HG03175 (cell line): Measurements from ENCODE around the gene GNRH2.
"Not testable (repeated sequence)": the region's sequence is repeated elsewhere in the genome, so short reads cannot be mapped to it uniquely, and the experiment has no call there.

Source experiments
- ATAC-seq: cut with Tn5 transposase; IDR thresholded peaks from one replicate; pipeline ENCODE4 v1.9.1; 2021; ENCODE audit warnings: mild to moderate bottlenecking, moderate library complexity; ENCODE audit not compliant: unreplicated experiment

The GNRH2 gene

DNA sequence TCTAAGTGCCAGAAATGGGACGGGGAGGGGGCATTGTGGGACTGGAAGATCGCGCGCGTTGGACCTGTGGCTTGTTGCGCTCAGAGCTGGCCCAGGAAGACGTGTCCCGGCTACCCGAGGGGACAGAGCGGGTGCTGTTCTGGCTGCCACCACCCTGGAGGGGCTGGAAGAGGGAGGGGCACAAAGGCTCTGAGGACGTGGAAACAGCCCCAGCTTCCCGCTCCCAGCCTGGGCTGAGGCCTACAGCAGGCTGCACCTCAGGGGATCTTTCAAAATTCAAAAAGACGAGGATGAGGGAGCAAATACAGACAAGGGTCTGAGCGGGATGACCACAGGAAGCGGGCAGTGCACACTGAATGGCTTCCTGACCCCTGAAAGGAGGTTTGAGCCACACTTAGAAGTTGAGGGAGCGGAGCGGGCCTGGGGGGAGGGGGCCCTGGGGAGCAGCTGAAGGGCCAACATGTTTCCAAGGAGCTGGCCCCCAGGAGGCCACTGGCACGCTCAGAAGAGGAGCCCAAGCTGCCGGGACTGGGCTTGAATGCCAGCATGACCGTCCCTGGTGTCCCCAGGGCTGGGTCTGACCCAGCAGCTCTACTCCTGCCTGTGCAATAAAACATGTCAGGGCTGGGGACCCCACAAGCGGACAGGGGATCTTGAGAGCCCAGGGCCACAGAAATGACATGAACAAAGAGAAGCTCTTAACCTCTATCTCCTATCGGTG lies 29.3 kb downstream of the GNRH2 start:
- ATAC-seq: no peak

DNA sequence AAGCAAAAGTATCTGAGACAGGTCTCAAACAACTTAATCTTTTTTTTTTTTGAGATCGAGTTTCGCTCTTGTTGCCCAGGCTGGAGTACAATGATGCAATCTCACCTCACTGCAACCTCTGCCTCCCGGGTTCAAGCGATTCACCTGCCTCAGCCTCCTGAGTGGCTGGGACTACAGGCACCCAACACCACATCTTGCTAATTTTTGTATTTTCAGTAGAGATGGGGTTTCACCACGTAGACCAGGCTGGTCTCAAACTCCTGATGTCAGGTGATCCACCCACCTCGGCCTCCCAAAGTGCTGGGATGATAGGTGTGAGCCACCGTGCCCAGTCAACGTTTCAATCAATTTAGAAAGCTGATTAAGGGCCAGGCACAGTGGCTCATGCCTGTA lies 29.8 kb downstream of the GNRH2 start:
- not testable (repeated sequence) for ATAC-seq

DNA sequence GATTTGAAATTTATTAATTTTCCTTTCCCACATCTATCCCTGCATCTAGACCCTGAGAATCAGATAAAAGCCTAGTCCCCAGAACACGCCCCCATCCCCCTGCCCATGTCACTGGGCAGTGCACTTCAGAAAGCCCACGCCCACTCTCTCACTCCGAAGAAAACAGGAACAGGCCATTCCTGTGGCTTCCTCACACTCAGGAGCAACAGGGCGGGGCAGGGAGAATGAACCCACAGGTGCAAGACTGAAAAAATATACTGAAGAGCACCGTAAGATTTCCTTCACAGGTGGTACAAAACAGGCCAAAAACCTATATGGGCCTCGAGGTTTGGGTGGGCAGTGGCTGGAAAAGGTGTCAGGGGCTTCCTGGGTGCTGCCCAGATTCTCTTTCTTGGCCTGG lies 31.4 kb downstream of the GNRH2 start:
- ATAC-seq: no peak

DNA sequence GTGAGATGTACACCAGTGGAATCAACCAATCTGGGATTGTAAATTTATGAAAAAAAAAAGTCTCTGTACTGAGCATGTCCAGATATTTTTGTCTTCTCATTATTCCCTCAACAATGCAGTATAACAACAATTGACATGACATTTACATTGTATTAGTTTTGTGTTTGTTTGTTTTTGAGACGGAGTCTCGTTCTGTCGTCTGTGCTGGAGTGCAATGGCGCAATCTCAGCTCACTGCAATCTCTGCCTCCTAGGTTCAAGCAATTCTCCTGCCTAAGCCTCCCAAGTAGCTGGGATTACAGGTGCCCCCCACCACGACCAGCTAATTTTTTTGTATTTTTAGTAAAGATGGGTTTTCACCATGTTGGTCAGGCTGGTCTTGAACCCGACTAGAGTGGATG lies 31.9 kb downstream of the GNRH2 start:
- not testable (repeated sequence) for ATAC-seq

DNA sequence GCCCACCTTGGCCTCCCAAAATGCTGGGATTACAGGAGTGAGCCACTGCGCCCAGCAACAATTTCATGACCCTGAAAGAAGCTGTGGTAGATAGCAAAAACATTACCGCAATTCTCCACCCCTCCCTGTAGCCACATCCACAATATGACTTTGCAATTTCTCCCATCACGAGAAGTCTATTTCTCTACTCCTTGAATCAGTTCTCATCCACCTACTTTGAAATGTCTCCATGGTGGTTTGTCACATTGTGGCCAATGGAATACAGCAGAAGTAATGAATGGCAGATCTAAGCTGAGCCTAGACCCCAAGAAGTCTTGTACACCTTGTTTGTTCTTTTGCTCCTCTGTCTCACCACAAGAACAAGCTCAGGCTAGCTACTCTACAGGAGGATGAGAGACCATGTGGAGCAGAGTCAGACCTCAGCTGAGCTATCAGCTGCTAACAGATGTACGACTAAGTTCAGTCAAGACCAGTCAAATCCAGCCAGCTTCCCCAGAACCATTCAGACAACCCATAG lies 34.3 kb downstream of the GNRH2 start:
- ATAC-seq: no peak

DNA sequence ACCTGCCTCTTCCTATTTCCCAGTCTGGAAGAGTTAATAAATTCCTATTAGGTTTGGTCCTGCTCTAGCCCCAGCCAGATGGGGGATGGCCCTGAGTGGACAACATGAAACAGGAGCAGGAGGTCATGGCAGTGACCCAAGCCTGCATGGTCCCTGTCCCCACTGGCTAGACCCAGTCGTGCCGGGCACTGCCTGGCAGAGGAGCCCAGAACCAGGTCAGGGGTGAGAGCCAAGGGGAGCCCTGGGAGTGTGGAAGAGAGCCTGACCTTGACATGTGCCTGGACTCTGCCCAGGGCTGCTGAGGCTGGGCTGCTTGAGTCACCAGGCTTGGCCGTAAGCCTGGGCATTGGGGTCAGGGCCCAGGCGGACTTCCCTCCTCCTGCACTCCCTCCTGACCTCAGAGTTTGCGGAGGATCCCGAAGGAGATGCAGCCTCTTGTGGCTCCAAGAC lies 37.5 kb downstream of the GNRH2 start:
- no peak for ATAC-seq

DNA sequence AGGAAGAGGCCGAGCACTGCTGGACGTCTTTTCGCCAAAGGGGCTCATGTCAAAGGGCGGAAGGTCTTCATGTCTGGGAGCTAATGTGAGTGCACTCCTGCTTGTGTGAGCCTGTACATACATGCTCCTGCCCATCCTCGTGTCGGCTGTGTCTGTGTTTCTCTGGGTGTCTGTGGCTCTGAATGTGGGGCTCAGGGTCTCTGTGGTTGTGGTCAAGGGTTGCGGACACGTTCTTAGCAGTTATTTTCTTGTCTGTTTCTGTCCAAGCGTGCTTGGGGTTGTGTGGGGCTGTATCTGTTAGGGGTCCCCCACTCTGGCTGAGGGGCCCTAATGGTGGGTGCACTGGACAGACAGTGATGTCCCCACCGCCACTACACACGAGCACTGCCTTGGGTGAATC lies 38.2 kb downstream of the GNRH2 start:
- ATAC-seq: no peak

DNA sequence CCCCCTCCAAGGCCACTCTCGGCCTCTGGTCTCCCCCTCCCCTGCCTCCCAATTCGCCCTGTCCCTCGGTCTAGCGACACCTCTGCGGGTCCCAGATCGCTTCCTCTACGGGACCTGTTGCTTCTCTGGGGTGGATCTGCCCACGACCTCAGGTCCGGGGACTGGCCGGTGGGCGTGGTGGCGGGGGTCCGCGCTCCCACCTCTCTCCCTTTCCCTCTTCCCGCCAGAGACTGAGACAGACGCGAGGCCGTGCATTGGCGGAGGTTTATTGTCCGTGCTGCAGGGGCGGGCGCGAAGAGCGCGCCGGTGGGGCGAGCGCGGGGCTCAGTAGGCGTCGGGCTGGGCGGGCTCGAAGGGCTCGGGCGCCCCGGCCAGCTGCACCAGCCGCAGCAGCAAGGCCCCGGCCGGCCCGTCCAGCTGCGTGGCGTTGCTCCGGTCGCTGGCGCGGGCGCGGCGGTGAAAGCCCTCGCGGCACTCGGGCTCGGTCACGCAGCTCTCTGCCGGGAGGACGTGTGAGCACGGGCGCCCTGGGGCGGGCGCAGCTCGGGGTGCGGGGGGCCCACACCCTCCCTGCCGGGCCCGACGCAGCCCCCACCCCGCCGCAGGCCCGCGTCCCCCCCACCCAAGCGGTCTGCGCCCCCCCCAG lies 39.0 kb downstream of the GNRH2 start:
- no peak for ATAC-seq

DNA sequence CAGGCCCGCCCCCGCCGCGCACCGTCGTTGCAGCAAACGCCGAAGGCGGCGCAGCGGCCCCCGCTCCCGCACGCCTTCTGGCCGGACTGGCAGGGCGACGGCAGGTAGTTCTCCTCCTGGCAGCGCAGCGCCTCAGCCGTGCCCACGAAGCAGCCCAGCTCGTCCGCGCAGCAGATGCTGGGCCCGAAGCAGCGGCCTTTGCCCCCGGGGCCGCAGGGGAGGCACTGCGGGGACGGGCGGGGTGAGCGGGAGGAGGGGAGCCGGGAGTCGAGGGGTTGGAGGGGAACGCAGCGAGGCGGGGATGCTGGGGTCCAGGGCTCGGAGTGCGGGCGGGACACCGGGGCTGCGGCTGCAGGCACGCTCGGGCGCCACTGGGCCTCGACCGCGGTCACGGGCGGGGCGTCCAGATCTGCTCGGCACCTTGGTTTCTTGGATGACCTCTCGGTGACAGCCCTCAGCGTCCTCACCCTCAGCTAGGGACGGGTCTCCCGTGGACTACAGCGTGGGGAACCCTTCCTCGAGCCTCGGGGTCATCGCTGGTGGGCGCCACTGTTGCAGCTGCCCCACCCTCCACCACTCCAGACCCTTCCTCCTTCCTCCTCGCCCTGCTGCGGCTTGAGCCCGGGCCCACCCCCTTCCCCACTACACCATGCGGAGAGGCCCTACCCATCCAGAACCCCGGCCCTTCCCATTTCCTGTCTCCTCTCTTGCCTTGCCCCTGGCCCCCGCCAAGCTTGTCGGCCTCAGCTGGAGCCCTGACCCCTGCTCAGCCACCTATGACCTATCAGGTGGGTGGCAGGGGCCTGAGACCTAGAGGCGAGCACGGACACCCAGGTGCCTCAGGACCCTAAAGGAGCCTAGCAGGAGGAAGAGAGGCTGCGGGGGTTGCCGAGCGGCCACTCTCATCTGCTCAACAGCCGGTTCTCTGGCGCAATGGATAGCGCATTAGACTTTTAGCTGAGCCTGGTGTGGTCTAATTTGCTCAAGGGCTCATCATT lies 39.8 kb downstream of the GNRH2 start:
- no peak for ATAC-seq

DNA sequence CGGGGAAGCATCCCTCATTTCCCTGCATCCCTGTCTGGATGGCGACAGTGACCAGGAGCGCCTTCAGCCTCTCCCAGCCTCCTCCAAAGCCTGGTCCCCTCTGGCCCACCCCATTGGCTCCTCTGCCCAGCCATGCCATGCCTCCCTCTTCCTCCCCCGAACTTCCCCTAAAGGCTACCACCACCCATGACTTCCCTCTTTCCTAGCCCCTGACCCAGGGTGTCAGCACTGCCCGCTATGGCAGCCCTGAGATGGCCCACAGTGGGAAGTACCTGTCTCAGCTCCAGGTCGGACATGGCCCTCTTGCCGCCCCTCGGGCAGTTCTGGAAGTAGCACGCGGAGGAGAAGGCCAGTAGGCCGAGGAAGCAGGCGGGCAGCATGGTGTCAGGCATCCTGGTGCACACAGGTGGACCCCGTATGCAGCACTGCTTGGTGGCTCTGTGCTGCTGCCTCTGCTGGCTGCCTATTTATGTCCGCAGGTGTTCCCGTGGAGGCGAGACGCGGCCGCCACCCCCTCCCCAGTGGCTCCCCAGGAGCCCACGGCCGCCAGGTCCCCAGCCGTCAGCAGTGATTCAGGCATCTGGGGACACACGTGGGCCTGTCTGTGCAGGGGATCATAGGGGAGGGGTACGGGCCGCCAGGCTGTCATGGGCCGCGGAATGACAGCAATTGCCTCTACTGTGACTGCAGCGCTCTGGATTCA lies 41.0 kb downstream of the GNRH2 start, which contains the start of gene AVP:
AVP (minus strand) TSS at position 442 of the 703 bp plus-strand sequence; CDS start at position 392, 50 bp downstream.
- ATAC-seq: no peak

DNA sequence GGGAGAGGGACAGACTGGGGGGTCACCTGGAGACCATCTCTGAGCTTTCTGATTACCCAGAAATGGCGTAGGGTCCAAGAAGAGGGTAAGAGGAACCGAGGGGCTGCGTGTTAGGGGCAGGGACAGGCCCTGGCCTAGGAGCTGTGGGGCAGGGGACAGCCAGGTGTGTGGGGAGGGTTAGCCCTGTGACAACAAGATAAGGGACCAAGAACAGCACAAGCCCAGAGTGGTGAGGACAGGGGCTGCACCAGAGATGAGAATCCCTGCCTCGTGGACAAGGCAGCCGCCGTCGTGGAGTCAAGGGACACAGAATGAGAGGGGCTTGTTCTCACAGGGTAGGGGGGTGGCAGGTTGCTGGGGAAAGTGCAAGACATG lies 41.6 kb downstream of the GNRH2 start:
- no peak for ATAC-seq

DNA sequence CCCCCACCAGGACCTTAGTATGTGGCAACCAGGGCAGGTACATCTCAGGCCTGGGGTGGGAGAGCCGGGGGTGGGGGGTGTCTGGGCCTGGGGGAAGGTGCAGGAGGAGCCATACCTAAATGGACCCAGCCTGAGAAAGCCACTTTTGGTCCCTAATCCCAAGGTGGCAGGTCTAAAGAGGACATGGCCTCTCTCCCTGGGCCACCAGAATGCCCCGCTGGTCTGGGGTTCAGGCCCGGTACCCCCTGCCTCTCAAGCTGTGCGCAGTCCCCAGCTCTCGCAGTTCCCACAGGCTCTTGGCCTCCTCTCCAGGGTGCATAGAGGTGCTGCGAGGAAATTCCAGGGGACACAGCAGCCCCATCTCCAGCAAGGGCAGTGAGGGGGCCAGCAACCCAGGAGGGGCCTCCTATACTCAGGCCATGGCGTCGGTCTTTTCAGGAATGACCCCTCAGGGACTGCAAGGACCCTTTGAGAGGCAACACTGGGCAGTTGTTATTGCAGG lies 42.2 kb downstream of the GNRH2 start:
- no peak for ATAC-seq

DNA sequence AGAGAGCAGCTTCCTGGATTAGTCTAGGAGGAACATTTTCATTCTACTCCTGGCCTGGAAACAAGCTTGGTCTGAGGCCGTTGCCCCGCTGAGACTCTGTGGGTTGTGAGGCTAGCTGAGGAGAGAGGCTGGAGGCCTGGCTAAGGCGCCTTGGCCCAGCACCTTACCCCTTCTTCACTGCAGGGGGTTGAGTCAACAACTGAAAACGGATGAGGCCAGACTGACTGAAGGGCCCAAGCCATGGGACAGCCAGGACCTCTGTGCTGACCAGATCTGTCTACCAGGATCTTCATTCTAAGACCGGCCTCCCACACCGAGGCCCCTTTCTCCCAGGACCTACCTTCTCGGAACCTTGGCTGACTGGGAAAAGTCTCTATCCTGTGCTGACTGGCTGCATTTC lies 44.6 kb downstream of the GNRH2 start:
- no peak for ATAC-seq

DNA sequence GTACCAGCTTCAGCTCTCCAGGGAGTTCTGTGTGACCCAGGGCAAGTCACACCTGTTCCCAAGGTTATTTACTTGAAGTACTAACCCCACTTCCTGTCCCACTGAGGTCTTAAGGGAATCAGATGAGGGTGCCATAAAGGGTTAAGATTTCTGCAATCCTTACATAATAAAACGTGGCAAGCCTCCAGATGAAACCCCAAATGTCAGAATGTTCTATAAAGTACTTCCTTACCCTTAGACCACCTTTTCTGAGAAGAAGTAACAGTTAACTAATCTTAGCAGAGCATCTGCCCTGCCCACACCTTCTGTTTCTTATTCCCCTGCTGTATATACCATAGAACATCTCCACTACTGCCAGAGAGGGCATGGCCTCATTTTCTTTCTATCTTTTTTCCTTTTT lies 47.1 kb downstream of the GNRH2 start:
- no peak for ATAC-seq

DNA sequence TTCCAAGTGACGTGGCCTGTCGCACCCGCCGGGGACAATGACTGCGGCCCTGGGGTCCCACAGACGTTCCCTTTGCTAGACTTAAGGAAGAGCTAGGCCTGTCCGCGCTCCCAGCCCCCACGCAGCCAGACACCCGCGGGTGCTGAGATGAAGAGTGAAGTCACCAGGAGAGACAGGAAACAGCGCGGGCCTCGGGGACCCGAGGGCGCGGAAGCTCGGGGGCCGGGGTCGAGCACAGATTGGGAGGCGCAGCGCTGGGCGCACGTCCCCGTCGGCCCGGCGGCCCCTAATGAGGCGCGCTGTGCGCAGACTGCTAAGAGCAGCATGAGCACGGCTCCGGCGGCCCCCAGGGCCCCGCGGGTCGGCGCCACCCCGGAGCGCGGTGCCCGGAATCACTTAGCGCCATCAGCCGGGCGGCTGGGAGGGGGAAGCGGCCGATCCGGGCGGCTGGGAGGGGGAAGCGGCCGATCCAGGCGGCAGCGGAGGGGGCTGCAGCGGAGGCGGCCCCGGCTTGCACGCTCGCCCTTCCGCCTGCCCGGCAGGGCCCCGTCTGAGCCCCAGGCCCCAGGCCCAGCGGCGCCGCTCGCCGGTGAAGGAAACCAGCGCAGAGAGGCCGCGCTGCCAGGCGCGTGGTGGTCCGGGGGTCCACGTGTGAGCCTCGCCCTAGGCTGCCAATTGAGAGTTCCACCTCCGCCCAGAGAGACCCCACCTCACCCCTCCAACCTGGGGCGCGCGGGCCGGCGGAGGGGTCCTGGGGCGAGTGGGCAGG lies 49.4 kb downstream of the GNRH2 start:
- no peak for ATAC-seq

DNA sequence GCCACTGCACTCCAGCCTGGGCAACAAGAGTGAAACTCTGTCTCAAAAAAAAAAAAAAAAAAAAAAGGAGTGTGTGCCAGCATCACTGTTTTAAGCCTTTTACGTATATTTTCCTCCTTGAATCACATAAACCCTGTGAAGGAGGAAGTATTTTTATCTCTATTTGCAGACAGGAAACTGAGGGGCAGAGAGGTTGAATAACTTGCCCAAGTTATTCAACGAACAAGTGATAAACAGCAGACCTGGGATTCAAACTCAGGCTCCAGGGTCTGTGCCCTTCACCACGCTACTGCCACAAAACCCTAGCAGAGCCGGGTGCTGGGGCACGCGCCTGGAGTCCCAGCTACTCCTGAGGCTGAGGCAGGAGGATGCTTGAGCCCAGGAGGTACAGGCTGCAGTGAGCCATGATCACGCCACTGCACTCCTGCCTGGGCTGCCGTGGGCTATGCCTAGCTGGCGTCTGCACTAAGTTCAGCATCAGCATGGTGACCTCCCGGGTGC lies 50.5 kb downstream of the GNRH2 start:
- no peak for ATAC-seq

DNA sequence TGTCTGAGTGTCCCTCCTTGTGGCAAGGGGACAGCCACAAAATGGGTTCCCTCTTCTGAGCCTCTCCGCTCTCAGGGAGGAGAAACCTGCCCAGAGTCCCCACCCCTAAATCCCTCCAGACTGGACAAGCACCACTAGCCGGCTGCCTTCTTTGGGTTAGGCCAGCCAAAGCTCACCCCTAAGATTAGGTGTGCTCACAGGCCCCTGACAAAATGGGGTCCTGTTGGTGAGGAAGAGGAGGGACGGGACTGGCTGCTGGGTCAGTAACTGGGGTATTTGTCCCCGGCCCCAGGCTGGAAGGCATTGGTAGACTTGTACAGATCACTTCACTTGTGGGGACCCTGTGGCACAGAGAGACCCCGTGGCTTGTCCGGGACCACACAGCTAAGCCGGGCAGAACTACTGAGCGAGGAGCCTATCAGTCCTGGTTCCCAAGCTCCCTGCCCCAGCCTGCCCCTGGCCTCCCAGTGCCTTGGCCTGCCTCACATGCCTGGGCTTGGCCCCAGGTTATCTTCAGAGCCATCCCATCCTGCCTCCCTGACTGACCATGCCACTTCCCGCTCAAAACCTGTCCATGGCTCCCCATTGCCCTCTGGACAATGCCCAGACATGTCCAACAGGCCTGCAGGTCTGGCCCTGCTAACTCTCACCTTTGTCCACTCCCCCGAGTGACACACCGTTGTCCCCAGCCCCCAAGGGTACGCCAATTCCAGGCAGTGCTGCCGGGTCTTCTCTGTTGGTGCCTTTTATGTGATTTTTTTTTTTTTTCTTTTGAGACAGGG lies 51.6 kb downstream of the GNRH2 start:
- no peak for ATAC-seq
